ENCODE measurements around the gene TRIP4.

Gene TRIP4

GRCh38 chr15:64454282-64454681 is 66.6 kb downstream of the TRIP4 start:
- no peak overlapping the region for H4K5ac ChIP-seq (ENCODE audit: low read length)
- H3K79me2 ChIP-seq (ENCODE audit: control insufficient read depth, insufficient read depth, low read length) = no peaks in the 10 kb centered on the region
- H3K4ac ChIP-seq (ENCODE audit: low read depth, low read length) = no peak overlapping the region
- H2BK120ac ChIP-seq (ENCODE audit: low read depth, low read length) = no peak overlapping the region
- H2BK5ac ChIP-seq (ENCODE audit: low read length) = no peak overlapping the region
- H2AK5ac ChIP-seq (ENCODE audit: low read length) = no peak overlapping the region
- no peak overlapping the region for H3K4me3 ChIP-seq (ENCODE audit: low read length)
- H3K27ac ChIP-seq (ENCODE audit: low read depth, low read length) = no peak overlapping the region
- H3K56ac ChIP-seq (ENCODE audit: low read length) = no peak overlapping the region
- no peaks in the 10 kb centered on the region for H3K36me3 ChIP-seq (ENCODE audit: control insufficient read depth, insufficient read depth, low read length)
- no peaks in the 10 kb centered on the region for H3K27me3 ChIP-seq (ENCODE audit: insufficient read depth, low read length, poor library complexity)
- no peak overlapping the region for H2BK15ac ChIP-seq (replicated peaks; ENCODE audit: low read depth)
- no peaks in the 10 kb centered on the region for H3K79me1 ChIP-seq (ENCODE audit: low read length)
- H4K8ac ChIP-seq (ENCODE audit: low read depth, low read length) = no peak overlapping the region
- no peak overlapping the region for H3K18ac ChIP-seq (ENCODE audit: low read length)
- peak; percentile 65 for DNase-seq
- H3K9ac ChIP-seq (ENCODE audit: low read length) = no peak overlapping the region
- no peak overlapping the region for H3K4me2 ChIP-seq (ENCODE audit: low read length)
- H3K23ac ChIP-seq (ENCODE audit: low read length) = no peak overlapping the region
- H3K4me1 ChIP-seq (ENCODE audit: control insufficient read depth, low read depth, low read length) = peaks cover 4% of the 10 kb centered on the region

GRCh38 chr15:64455961-64456371 is 68.3 kb downstream of the TRIP4 start:
- no peak for DNase-seq
- no peaks in the 10 kb centered on the region for H3K79me1 ChIP-seq (ENCODE audit: low read length)
- H3K4me2 ChIP-seq (ENCODE audit: low read length) = no peak overlapping the region

GRCh38 chr15:64456634-64457108 is 69.0 kb downstream of the TRIP4 start:
- H3K79me2 ChIP-seq (ENCODE audit: control insufficient read depth, insufficient read depth, low read length) = peaks cover 4% of the 10 kb centered on the region
- no peak overlapping the region for H3K4me3 ChIP-seq (ENCODE audit: low read length)
- no peak overlapping the region for H3K27ac ChIP-seq (ENCODE audit: low read depth, low read length)
- no peak overlapping the region for H3K4me2 ChIP-seq (ENCODE audit: low read length)
- H3K9ac ChIP-seq (ENCODE audit: low read length) = no peak overlapping the region
- H3K4ac ChIP-seq (ENCODE audit: low read depth, low read length) = no peak overlapping the region
- no peak overlapping the region for H3K23ac ChIP-seq (ENCODE audit: low read length)
- no peaks in the 10 kb centered on the region for H3K27me3 ChIP-seq (ENCODE audit: insufficient read depth, low read length, poor library complexity)
- H3K4me1 ChIP-seq (ENCODE audit: control insufficient read depth, low read depth, low read length) = peaks cover 7% of the 10 kb centered on the region
- no peak for DNase-seq
- H2BK120ac ChIP-seq (ENCODE audit: low read depth, low read length) = no peak overlapping the region
- no peak overlapping the region for H2AK5ac ChIP-seq (ENCODE audit: low read length)
- no peak overlapping the region for H3K56ac ChIP-seq (ENCODE audit: low read length)
- no peak overlapping the region for H2BK15ac ChIP-seq (replicated peaks; ENCODE audit: low read depth)
- no peak overlapping the region for H3K18ac ChIP-seq (ENCODE audit: low read length)
- H4K5ac ChIP-seq (ENCODE audit: low read length) = no peak overlapping the region
- H4K8ac ChIP-seq (ENCODE audit: low read depth, low read length) = no peak overlapping the region
- no CpG with 5 or more reads among the region's 1 CpG for WGBS (ENCODE audit: extremely low coverage, insufficient coverage, low lambda C conversion rate)
- H3K36me3 ChIP-seq (ENCODE audit: control insufficient read depth, insufficient read depth, low read length) = no peaks in the 10 kb centered on the region
- no peak overlapping the region for H2BK5ac ChIP-seq (ENCODE audit: low read length)
- no peaks in the 10 kb centered on the region for H3K79me1 ChIP-seq (ENCODE audit: low read length)

More at GRCh38 chr15:64455961-64456371, 68.3 kb downstream of the TRIP4 start:
- no peak overlapping the region for H3K4ac ChIP-seq (ENCODE audit: low read depth, low read length)
- H2BK5ac ChIP-seq (ENCODE audit: low read length) = no peak overlapping the region
- H2BK15ac ChIP-seq (replicated peaks; ENCODE audit: low read depth) = no peak overlapping the region
- H3K27me3 ChIP-seq (ENCODE audit: insufficient read depth, low read length, poor library complexity) = no peaks in the 10 kb centered on the region
- no peak overlapping the region for H3K4me3 ChIP-seq (ENCODE audit: low read length)
- H4K5ac ChIP-seq (ENCODE audit: low read length) = no peak overlapping the region
- no peak overlapping the region for H3K18ac ChIP-seq (ENCODE audit: low read length)
- H3K36me3 ChIP-seq (ENCODE audit: control insufficient read depth, insufficient read depth, low read length) = no peaks in the 10 kb centered on the region
- no peak overlapping the region for H2AK5ac ChIP-seq (ENCODE audit: low read length)
- WGBS (ENCODE audit: extremely low coverage, insufficient coverage, low lambda C conversion rate) = no CpG with 5 or more reads among the region's 3 CpGs
- no peak overlapping the region for H3K56ac ChIP-seq (ENCODE audit: low read length)
- H2BK120ac ChIP-seq (ENCODE audit: low read depth, low read length) = no peak overlapping the region
- H3K23ac ChIP-seq (ENCODE audit: low read length) = no peak overlapping the region
- H3K9ac ChIP-seq (ENCODE audit: low read length) = no peak overlapping the region
- H3K79me2 ChIP-seq (ENCODE audit: control insufficient read depth, insufficient read depth, low read length) = no peaks in the 10 kb centered on the region
- H3K27ac ChIP-seq (ENCODE audit: low read depth, low read length) = no peak overlapping the region
- no peak overlapping the region for H4K8ac ChIP-seq (ENCODE audit: low read depth, low read length)
- peaks cover 7% of the 10 kb centered on the region for H3K4me1 ChIP-seq (ENCODE audit: control insufficient read depth, low read depth, low read length)

GRCh38 chr15:64459066-64459781 is 71.6 kb downstream of the TRIP4 start:
- no peak overlapping the region for H3K27ac ChIP-seq (ENCODE audit: low read depth, low read length)
- peaks cover 7% of the 10 kb centered on the region for H3K4me1 ChIP-seq (ENCODE audit: control insufficient read depth, low read depth, low read length)
- H3K4ac ChIP-seq (ENCODE audit: low read depth, low read length) = no peak overlapping the region
- no peak overlapping the region for H2BK15ac ChIP-seq (replicated peaks; ENCODE audit: low read depth)
- H2BK120ac ChIP-seq (ENCODE audit: low read depth, low read length) = no peak overlapping the region
- H3K23ac ChIP-seq (ENCODE audit: low read length) = no peak overlapping the region
- H3K27me3 ChIP-seq (ENCODE audit: insufficient read depth, low read length, poor library complexity) = no peaks in the 10 kb centered on the region
- whole genome bisulfite sequencing (ENCODE audit: extremely low coverage, insufficient coverage, low lambda C conversion rate) = no CpG with 5 or more reads among the region's 3 CpGs
- H2AK5ac ChIP-seq (ENCODE audit: low read length) = no peak overlapping the region
- H4K5ac ChIP-seq (ENCODE audit: low read length) = no peak overlapping the region
- no peak overlapping the region for H3K4me3 ChIP-seq (ENCODE audit: low read length)
- DNase-seq = peak; percentile 38
- no peak overlapping the region for H3K9ac ChIP-seq (ENCODE audit: low read length)
- no peak overlapping the region for H3K18ac ChIP-seq (ENCODE audit: low read length)
- no peak overlapping the region for H3K4me2 ChIP-seq (ENCODE audit: low read length)
- peaks cover 27% of the 10 kb centered on the region for H3K79me2 ChIP-seq (ENCODE audit: control insufficient read depth, insufficient read depth, low read length)
- no peaks in the 10 kb centered on the region for H3K36me3 ChIP-seq (ENCODE audit: control insufficient read depth, insufficient read depth, low read length)
- no peak overlapping the region for H4K8ac ChIP-seq (ENCODE audit: low read depth, low read length)
- peaks cover 6% of the 10 kb centered on the region for H3K79me1 ChIP-seq (ENCODE audit: low read length)
- no peak overlapping the region for H2BK5ac ChIP-seq (ENCODE audit: low read length)
- H3K56ac ChIP-seq (ENCODE audit: low read length) = no peak overlapping the region

GRCh38 chr15:64460206-64460723 is 72.6 kb downstream of the TRIP4 start, which contains the start of gene ZNF609:
ZNF609 (plus strand) TSS chr15:64460578; CDS start chr15:64499420, 38,842 bp downstream.
- Histone ChIP-seq H3K36me3 (ENCODE audit: control insufficient read depth, insufficient read depth, low read length) (no peaks in the 10 kb centered on the region), H4K8ac (ENCODE audit: low read depth, low read length) (peak within 1 kb of the TSS; percentile 77), H3K9ac (ENCODE audit: low read length) (peak within 1 kb of the TSS; percentile 89), H3K79me1 (ENCODE audit: low read length) (peaks cover 7% of the 10 kb centered on the region), H3K27ac (ENCODE audit: low read depth, low read length) (peak within 1 kb of the TSS; percentile 79), H2BK15ac (replicated peaks; ENCODE audit: low read depth) (peak within 1 kb of the TSS; percentile 46), H3K4me3 (ENCODE audit: low read length) (peak within 1 kb of the TSS; percentile 85), H3K27me3 (ENCODE audit: insufficient read depth, low read length, poor library complexity) (no peaks in the 10 kb centered on the region), H3K56ac (ENCODE audit: low read length) (peak within 1 kb of the TSS; percentile 98), H3K4ac (ENCODE audit: low read depth, low read length) (peak within 1 kb of the TSS; percentile 94), H4K5ac (ENCODE audit: low read length) (peak within 1 kb of the TSS; percentile 90), H2BK120ac (ENCODE audit: low read depth, low read length) (peak within 1 kb of the TSS; percentile 100), H2BK5ac (ENCODE audit: low read length) (peak within 1 kb of the TSS; percentile 75), H2AK5ac (ENCODE audit: low read length) (peak within 1 kb of the TSS; percentile 54), H3K18ac (ENCODE audit: low read length) (peak within 1 kb of the TSS; percentile 100), H3K79me2 (ENCODE audit: control insufficient read depth, insufficient read depth, low read length) (peaks cover 38% of the 10 kb centered on the region), H3K4me1 (ENCODE audit: control insufficient read depth, low read depth, low read length) (peaks cover 5% of the 10 kb centered on the region), H3K23ac (ENCODE audit: low read length) (peak within 1 kb of the TSS; percentile 54), H3K4me2 (ENCODE audit: low read length) (peak within 1 kb of the TSS; percentile 82)
- DNase-seq = peak; percentile 99
- no CpG with 5 or more reads among the region's 45 CpGs for WGBS (ENCODE audit: extremely low coverage, insufficient coverage, low lambda C conversion rate)
